Glomerular endothelial cell (primary cell): Measurements from ENCODE around the gene EYA4. TPM values are rescaled to one million over a fixed set of nuclear protein-coding genes. Genes with fewer than 3 reads are reported as not detected.

ENCODE experiments used
- DNase-seq: peaks from one replicate; pipeline ENCODE4 v3.0.0-alpha.2; 2011; ENCODE audit warnings: low read depth, low spot score; ENCODE audit errors: extremely low read depth
- total RNA-seq: library from RNA; depleted of rRNA; stranded (reverse); fragments of >200 nt; gene quantifications from 2 replicates; pipeline ENCODE4 v1.2.3, GENCODE V29; 2015

Gene EYA4
- total RNA-seq, 1 donor from 2014 or later = 0.12 TPM

DNA sequence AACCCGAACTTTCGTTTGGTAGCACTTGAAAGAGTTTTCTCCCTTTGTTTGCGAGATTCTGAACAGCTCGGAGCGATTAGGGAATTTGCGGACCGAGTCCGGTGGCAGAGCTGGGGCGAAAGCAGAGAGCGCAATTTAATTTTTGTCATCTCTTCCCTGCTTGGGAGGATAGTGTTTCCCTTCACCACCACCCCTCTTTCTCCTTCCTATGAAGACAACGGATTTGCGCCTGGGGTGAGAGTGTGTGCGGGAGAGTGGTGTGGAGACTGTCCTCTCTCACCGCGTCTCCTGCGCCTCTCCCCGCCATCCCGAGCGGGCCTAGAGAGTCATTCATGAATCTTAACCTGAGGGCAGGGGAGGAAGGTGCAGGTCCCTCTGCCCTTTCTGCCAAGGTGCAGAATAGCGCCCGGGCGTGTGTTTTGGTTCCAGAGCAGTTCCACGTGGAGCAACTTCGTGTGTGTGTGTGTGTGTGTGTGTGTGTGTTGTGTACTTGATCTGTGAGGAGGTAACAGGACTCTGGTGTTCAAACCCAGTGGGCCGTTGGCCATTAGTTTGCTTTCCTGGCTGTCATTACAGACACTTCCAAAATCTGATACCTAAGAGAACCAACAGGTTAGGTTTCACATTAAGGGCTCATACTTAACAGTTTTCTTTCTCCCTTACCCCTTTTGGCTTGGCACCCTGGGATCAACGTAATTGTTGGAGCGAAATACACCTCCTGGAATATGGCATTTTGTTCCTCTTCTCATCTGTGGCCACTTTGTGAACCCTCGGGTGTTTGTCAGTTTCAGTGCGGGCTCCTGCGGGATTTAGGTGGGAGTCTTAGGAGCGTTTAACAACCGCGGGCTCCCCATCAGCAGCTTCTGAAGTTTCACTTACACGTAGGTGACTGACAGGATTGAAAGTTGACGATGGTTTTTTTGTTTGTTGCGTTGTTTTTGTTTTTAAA lies 1.8 kb downstream of the EYA4 start:
- no peak for DNase-seq

DNA sequence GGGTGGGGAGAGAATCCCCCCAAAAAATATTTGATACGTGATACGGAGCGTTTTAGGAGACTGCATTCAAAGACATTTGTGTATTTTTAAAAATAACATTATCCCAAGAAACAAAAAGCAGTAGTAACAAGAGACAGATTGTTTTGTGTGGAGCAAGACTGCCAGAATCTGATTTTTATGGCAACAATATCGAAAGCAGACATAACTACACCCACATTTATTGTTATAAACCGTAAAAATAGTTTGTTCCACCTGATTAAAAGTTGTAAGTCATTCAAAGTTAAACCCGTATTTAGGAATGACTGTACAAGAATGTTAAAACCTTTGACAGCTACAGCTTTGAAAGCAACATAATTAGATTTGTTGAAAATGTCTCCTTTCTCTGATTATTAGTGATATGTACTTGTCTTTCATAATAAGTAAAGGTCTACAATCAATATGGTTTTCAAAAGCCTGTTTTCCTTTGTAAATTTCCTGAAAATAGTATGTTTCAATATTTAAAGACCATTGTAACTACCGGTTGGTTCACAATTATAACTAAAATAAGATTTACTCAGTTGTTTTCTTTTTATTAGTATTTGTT lies 2.7 kb downstream of the EYA4 start:
- DNase-seq = no peak

DNA sequence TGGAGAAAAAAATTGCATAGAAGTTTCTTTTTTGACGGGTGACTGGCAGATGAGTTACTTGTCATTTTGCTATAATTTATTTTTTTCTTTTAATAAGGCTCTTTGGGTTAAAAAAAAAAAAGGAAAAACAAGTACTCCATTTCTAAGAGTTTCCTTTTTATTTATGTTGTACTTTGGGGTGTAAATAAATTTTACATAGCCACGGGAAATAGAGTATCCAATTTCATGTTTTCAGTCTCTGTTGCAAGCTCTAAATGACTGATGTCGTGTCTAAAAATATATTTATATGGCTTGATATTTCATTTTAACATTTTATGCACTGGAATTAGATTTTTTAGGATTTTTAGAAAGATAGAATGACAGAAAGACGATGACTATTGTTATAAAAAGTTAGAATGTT lies 3.4 kb downstream of the EYA4 start:
- no peak for DNase-seq

DNA sequence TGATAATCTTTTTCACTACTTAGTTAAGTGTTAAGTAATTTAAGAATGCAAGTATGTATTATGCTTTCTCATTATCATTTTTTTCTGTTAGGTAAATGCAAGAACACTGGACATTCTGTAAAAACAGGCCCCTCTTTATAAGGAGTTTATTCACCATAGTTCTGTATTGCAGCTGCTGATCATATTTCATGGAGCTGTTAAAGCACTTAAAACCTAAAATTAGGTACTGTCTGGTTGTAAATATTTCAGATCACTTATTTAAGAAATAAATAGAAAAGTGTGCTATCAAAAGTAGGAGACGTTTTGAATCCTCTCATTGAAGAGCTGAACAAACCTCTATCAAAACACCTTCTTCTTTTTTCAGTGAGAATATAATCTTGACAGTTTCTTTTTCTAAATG lies 3.9 kb downstream of the EYA4 start:
- DNase-seq = no peak

DNA sequence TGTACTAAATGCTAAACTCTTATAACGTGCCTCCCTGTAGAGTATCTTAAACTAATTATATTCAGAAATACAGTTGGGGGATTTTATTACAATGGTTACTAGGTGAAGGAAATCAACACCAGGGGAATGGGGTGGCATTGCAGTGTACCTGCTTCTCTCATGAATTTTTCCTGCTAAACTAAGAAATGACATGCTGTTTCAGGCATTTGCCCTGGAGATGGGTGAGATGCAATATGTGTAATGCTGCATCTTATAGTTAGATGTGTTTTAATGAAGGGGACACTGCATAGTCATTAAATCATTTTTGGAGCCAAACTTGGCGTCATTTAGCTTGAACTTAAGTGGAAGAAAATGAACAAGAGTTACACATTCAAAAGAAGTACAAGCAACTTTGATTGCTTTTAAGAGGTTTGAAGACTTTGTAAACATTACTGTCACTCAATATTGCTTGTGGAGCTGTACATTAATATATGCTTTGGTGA lies 4.3 kb downstream of the EYA4 start:
- no peak for DNase-seq

DNA sequence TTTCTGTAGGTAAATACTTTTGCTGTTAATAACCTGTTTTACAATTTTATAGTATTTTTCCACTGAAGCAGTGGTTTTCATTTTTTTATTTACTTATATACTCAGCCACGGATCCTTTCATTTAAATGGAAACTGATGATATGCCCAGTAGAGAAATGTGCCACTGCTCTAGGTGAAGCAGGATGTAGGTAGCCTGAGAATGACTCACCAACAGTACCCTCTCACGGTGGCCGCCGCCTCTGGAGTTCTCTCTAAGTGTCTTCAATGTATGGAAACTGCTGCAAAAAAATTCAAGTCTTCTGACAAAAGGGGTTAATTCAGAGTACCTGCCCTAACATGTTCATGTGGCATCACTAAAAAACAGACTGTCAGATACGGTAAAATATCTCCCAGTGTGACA lies 6.4 kb downstream of the EYA4 start:
- no peak for DNase-seq

DNA sequence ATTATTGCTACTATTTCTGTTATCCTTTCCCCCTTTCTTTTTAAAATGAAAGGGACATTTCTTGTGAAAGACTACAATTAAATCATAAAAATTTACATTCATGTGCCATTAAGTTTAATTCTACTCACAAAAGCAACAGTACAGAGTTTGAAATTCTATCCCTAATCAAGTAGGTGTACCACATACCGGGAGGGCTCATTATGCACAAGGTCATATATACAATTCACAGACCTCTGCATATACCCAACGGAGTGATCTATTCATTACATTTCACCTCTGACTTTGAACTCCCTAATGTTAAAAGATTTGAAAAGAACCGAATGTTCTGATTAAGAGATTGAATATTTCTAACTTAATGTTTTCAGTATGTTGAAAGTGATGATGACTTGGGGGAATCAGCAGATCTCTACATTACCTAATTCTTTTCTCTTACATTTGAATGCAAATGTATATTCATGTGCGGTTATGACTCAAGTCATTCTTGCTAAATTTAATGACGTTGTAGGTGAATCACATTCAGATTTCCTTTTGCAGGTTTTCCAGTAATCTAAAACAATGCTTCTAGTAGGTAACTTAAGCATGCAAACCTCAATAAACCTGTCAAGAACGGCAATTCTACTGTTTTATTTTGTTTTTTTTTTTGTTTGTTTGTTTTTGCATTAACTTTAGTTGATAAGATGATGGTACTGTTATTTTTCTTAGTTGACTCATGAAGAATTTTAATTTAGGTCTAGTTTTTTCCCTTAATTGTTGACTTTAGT lies 7.3 kb downstream of the EYA4 start:
- no peak for DNase-seq

DNA sequence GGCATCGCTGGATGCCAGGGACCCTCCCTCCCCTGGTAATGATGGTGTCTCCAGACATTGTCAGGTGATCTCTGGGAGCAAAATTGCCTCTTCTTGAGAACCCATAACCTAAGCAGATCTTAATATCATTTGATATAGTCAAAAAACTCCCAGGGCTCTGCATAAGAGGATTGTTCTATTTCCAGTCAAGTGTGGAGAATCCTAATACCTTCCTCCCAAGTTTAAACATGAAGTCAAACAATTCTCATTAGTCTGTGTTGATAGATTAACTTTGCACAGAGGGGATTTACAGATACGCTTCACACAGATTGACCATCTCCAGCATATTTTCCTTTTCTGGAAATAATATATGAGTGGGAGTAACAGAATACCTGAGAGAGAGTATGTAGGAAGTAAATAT lies 10.5 kb downstream of the EYA4 start:
- no peak for DNase-seq

DNA sequence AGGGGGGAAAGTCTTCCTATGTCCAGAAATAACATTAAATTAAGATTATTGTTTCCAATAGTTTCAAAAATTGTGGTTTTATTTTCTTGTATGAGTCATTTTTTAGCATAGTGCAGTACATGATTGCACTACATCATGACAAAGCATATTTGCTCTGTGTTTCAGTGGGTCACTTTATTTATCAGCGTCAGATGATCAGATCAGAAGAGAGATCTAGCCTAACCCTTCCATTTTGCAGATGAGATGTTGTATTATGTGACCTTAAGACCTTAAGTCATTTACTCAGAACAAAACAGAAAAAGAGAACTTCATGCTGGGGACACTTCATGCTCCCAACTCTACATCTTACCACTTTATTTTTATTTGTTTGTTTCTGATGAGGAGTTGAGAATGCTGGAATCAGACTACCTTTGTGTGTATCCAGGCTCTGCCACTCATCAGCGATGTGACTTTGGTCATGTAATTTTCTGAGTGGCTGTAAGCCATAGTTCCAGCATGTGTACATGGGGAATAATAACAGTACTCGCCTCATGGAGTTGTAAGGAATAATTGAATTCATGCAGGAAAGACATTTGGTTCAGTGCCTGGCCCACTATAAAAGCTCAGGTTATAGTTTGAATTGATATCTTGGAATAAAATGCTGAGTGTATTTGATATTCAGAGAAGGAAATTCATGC lies 13.5 kb downstream of the EYA4 start:
- DNase-seq = no peak

DNA sequence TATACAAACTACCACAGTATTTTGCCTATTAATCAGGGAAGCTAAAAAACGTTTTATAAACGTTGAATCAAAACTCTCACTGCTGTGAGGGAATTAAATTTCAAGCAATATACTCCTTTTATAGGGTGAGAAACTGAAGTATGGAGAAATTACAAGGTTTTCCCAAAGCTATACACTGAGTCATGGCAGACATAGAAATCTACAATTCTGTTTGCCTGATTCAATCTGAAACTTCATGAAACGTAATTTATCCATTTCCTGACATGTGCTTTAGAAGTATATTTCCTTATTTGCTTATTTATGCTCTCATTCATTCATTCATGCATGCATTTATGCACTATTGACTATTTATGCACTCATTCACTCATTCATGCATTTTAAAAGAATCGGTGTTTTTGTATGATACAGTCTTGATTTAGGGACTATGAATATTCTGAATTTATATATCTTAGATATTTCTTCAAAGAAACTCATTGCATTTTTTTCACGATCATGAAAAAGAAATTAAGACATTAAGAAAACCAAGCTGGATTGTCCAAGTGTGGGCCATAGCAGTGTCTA lies 16.5 kb downstream of the EYA4 start:
- no peak for DNase-seq

DNA sequence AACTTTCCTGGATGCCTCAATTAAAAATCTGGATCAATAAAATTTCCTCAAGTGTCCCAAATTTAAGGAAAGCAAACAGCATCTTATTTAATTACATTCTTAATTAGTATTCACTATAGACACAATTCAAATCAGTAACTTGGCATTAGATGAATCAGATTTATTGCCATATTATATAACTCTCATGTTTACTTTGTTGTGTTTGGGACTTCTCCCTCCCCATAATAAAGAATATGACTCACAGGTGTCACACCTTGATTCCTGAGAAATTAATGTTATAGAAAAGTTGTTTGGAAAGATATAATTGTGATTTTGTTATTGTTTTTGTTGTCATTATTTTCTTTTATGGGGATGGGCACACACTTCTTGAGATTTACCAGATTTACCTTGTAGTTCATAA lies 18.4 kb downstream of the EYA4 start:
- no peak for DNase-seq

DNA sequence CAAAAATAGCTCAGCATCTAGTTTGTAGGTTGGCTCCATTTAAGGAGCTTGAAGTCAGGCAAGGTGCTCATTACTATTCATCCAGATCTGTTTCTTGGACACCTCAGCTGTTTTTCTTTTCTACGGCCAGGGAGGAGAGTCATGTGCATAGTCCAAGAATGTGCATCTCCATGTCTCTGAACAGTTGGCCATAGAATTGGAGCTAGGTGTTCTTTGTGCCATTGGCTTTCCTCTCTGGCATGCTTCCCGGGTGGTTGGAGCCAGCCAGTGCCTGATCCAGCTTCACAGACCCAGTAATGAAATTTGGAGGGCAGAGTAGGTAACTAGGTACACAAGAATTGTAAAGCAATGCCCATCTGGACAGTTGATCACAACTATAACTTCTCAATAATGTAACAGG lies 21.6 kb downstream of the EYA4 start:
- no peak for DNase-seq

DNA sequence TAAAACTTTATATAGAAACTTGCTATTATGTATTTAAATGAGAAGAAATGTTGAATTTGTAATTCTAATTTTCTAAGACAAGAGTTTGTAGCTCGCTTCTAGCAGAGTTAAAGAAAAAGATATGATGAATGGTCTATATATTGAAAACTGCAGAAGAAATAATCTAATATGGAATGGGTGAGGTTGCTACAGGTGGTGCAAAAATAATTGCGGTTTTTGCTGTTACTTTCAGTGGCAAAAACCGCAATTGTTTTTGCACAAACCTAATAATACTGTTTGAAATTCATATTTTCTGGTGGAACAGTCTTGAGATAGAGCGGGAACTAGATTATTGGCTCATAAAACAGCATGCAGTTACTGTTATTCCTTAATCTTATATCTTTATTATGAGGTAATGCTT lies 23.9 kb downstream of the EYA4 start:
- DNase-seq = no peak

DNA sequence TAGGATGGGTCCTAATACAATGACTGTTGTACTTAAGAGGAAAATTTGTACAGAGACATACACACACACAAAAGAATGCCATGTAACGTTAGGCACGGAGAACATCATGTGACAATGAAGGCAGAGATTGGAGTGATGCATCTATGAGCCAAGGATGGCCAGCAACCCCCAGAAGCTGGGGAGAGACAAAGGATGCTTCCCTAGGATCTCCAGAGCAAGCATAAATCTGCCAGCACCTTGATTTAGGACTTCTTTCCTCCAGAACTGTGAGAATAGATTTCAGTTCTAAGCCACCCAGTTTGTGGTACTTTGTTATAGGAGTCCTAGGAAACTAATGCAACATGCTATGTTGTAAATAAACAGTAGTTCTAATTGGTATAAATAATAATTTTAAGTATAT lies 25.0 kb downstream of the EYA4 start:
- DNase-seq = no peak

DNA sequence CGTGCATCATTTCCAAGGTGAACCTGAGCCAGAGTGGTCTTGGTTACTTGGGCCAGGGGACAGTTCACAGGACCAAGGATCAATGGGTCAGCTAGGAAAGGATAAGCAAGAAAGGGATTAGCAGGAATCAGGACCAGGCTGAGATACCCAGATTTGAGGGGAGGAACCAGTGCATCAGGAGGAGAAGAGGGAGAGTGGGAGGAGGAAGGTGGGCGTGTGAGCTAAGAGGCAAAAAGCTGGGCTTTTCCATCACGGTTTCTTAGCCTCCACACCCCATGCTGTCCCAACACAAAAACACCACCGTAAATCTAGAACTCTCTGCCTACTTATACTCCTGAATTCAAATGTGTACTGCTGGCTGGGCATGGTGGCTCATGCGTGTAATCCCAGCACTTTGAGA lies 27.5 kb downstream of the EYA4 start:
- no peak for DNase-seq

DNA sequence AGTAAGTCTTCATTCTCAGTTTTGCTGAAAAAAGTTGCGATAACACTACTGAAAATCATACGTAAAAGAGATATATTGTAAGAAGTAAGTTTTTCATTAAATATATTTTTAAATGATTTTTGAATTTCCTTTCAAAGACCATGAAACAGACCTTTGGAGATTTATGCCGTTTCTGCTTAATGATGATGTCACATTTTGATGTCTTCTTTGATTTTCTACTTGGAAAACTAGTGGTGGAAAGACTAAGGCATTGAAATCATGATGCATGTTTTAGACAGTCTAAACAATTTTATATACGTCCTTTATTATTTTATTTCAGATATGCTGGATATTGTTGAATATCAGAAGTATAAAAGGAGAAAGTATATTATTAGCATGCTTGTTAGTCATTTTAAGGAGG lies 33.7 kb downstream of the EYA4 start:
- no peak for DNase-seq

DNA sequence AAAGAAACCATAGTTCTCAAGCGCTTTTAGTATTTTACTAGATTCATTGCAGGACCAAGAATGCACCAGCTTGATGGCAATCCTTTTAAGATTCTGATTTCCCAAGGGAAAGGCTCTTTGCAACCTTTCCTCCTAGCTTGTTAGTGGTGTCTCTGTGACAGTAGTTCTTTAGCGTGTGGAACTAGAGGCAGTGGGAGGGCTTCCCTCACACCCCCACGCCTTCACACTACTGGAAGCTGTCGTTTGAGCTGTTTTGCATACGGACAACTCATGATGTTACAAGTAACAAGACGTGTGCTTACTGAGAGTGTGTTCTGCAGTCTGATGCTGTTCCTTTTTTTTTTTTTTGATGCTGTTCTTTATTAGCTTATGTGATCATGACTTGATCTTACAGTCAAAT lies 34.1 kb downstream of the EYA4 start:
- DNase-seq = no peak

DNA sequence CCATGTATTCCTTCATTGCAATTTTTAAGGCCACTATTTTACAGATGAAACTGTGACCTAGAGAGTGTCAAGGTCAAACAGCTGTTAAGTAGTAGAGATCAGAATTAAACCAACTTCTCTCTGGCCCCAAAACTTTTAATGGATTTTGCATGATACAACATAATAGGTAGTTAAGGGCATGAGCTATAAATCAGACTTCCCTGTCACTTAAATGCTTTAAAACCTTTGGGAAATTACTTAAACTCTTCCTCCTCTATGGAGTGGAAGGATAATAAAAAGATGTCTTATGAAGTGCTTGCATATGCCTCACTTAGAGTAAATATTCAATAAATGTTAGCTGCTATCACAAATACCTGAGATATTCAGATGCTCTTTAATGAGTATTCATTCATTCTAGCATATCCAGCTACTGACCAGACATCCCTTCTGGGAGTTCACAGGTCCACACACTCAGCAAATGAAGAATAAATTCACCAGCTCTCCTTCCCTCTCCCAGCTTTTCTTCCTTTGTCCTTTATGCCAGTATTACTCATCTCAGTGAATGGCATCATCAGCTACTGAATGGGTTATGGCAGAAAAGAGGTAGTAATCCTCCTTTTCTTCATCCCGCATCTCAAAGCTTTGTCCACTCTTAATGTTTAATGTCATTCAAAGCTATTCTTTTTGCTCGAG lies 36.2 kb downstream of the EYA4 start:
- DNase-seq = no peak

DNA sequence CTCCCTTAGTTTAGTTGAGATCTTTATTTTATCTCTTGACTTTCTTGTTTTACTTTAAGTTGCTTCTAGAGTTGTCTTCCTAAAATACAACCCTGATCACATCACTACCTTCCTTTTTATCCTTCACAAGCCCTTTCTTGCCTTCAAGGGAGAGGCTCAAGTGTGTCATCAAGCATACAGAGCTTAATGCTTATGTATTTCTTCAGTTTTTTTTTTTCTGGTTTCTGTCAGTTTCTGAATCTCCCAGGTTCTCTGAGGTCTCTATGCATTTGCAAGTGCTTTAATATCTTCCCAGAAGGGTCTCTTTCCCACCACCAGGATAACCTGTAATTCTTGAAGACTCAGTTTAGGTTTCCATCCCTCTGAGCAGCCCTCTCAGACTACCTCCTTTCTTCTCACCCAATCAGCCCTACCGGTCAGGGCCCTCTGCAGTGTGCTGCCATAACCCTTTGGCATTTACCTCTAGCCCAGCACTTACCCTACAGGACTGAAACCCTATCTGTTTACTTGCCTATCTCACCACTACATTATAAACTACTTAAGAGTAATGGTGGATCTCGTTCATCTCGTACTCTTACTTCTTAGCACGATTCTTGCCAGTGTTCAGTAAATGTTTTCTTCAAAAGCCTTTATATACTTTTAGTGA lies 36.9 kb downstream of the EYA4 start:
- DNase-seq = no peak

DNA sequence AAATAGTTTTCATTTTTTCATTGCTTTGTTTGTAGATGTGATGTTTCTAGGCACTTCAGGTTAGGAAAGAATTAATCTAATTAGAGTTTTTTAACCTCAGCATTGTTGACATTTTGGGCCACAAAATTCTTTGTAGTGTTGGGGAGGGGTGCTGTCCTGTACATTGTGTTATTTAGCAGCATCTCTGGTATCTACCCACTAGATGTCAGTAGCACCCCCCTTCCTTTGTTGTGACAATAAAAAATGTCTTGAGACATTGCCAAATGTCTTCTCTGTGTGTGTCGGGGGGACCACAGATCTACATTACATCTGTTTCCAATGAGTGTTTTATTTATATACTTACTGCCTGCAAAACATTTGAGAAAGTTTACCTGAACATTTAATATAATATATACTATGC lies 45.6 kb downstream of the EYA4 start:
- no peak for DNase-seq
